IPS DF 6.9 (cell line): Measurements from ENCODE around the gene LTB4R.
"Not testable (repeated sequence)": the region's sequence is repeated elsewhere in the genome, so short reads cannot be mapped to it uniquely, and the experiment has no call there.

Source experiments
- DNase-seq: peaks from one replicate; pipeline ENCODE4 v3.0.0-alpha.2; 2013; ENCODE audit warnings: low read depth, low spot score
- H3K27ac ChIP-seq: one replicate; pipeline ENCODE4 v1.5.1; 2013; ENCODE audit warnings: low read length, control low read depth
- H3K27me3 ChIP-seq: 2 replicates; pipeline ENCODE4 v1.6.1; 2013; ENCODE audit warnings: mild to moderate bottlenecking, low read length; ENCODE audit not compliant: control insufficient read depth, insufficient read depth
- H3K36me3 ChIP-seq: 2 replicates; pipeline ENCODE4 v1.6.1; 2013; ENCODE audit warnings: low read length; ENCODE audit not compliant: control insufficient read depth, insufficient read depth
- H3K4me1 ChIP-seq: 2 replicates; pipeline ENCODE4 v1.6.1; 2013; ENCODE audit warnings: low read length; ENCODE audit not compliant: control insufficient read depth, insufficient read depth
- H3K4me3 ChIP-seq: 2 replicates; pipeline ENCODE4 v1.5.1; 2013; ENCODE audit warnings: mild to moderate bottlenecking, low read length
- H3K9me3 ChIP-seq: 2 replicates; pipeline ENCODE4 v1.6.1; 2013; ENCODE audit warnings: low read length, inconsistent platforms; ENCODE audit not compliant: control insufficient read depth, insufficient read depth
- WGBS: extraction: QIAGEN DNeasy Blood & Tissue Kit; methylation state at CpG from one replicate; pipeline ENCODE4 v1.1.7; 2013; ENCODE audit warnings: mixed read lengths, missing lambda C conversion rate; ENCODE audit not compliant: insufficient read length, insufficient coverage; 5-methylcytosine and 5-hydroxymethylcytosine counted together

The LTB4R gene

DNA sequence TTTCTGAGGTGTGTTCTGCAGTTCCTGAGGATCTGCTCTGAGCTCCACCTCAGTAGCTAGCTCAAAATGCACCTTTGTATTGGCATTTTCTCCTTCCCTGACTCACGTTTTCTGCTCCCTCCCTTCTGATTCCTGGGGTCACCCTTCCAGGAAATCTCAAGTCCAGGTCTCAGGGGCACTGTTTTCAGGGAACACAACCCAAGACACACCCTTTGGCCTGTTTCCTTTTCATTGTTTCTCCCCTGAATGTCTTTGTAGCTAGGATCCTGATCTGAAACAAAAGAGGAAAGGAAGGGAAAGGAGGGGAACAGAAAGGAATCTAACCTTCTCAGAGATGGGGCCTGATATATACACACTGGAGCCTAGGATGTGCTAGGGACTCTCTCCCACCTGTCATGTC is 35.8 kb downstream of the LTB4R start:
- no CpG with 5 or more reads among the region's 1 CpG for WGBS
- H3K9me3 ChIP-seq: no peaks in the 10 kb centered on the region
- peaks cover 2% of the 10 kb centered on the region for H3K27me3 ChIP-seq
- H3K36me3 ChIP-seq: no peaks in the 10 kb centered on the region
- no peak overlapping the region for H3K27ac ChIP-seq
- DNase-seq: no peak
- no peaks in the 10 kb centered on the region for H3K4me1 ChIP-seq
- no peak overlapping the region for H3K4me3 ChIP-seq

DNA sequence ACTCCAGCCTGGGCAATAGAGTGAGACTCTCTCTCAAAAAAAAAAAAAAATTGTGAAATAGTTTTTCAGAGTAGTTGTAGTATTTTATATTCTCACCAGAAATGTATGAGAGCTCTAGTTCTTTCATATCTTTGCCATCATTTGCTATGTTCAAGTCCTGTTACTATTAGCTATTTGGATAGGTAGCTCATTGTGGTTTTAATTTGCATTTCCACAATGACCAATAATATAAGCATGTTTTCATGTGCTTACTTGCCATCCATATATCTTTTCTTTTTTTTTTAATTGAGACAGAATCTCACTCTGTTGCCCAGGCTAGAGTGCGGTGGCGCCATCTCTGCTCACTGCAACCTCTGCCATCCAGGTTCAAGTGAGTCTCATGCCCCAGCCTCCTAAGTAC is 36.9 kb downstream of the LTB4R start:
- no peak overlapping the region for H3K27ac ChIP-seq
- H3K4me1 ChIP-seq: no peaks in the 10 kb centered on the region
- H3K9me3 ChIP-seq: no peaks in the 10 kb centered on the region
- DNase-seq: no peak
- H3K36me3 ChIP-seq: no peaks in the 10 kb centered on the region
- H3K4me3 ChIP-seq: no peak overlapping the region
- H3K27me3 ChIP-seq: peaks cover 4% of the 10 kb centered on the region
- WGBS: no CpG with 5 or more reads among the region's 2 CpGs

DNA sequence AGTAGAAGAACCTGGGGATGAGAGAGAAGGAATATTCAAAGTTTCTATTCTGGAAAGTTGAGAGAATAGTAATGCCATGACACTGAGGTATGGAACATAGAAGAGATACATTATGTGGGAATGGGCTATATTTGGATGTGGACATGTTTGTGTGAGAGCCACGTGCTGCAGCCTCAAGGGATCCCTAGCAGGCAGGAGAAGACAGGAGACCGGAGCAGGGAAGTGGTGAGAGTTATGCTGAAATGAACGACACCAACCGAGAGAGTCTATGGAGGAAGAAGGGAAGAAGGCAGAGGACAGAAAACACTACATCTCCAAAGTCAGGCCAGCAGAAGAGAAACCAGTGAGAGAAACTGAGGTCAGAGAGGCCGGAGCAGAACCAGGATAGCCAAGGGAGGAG is 38.4 kb downstream of the LTB4R start:
- no peaks in the 10 kb centered on the region for H3K9me3 ChIP-seq
- H3K27me3 ChIP-seq: peaks cover 3% of the 10 kb centered on the region
- no peak overlapping the region for H3K27ac ChIP-seq
- H3K4me3 ChIP-seq: no peak overlapping the region
- H3K4me1 ChIP-seq: no peaks in the 10 kb centered on the region
- DNase-seq: no peak
- no CpG with 5 or more reads among the region's 5 CpGs for WGBS
- H3K36me3 ChIP-seq: no peaks in the 10 kb centered on the region

DNA sequence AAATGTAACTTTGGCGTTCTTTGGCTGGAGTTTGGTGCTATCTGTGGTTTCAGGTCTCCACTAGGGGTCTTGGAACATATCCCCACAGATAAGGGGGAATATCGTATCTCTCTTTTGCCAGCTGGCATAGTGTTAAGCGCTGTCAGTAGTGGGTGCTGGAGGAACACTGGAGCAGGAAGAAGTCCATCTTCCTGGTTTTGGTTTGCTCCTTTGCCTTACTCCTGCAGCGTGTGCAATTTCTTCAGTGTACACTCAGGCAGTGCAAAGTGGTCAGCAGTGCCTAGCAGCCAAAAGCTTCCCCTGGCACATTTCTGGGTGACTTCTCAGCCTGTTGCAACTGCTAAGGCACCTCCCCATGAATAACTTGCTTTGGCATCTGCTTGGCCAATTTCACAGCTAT is 40.2 kb downstream of the LTB4R start:
- no peak for DNase-seq
- H3K27ac ChIP-seq: no peak overlapping the region
- WGBS: no CpG with 5 or more reads among the region's 4 CpGs

DNA sequence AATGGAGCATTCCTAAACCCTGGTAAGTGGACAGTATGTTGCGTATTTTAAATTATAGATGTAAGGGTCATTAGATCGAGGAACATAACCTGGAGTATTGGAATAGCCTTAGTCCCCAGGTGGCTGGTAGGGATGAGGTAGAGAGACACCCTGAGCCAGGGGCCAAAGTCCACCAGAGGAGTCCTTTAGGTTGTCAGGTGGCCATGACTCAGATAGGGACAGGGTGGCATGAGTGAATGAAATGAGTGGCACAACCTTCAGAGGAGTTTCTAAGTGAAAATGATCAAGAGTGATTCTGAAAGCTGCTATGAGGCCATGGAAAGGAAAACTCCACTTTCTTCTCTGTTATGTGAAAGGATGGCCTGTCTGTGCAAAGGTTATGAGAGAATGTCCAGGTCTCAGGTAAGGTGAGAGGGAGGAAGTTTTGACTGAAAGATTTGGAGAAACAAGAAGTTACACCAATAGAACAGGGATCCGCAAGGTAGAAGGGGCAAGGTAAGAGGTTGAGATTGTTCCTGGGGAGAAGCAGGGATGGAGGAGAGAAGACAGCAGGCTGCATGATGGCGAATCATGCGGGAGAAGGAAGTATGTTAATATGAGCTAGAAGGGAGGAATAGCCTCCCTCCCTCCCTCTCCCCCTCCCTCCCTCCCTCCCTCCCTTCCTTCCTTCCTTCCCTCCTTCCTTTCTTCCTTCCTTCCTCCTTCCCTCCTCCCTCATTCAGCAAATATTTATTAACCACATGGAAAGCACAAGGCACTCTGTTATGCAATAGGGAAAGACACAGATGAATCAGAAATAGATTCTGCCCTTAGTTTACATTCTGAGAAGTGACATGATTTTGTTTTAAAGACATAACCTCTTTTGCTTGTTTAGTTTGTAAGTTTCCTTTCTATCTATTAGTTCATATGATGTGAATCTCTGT is 42.5 kb downstream of the LTB4R start:
- WGBS: no CpG with 5 or more reads among the region's 5 CpGs
- Histone ChIP-seq H3K27me3 (peaks cover 3% of the 10 kb centered on the region), H3K4me3 (no peak overlapping the region), H3K36me3 (no peaks in the 10 kb centered on the region), H3K9me3 (no peaks in the 10 kb centered on the region), H3K27ac (no peak overlapping the region), H3K4me1 (no peaks in the 10 kb centered on the region)
- no peak for DNase-seq

More for the DNA sequence above, 40.2 kb downstream of the LTB4R start:
- H3K9me3 ChIP-seq: no peaks in the 10 kb centered on the region
- H3K27me3 ChIP-seq: peaks cover 3% of the 10 kb centered on the region
- no peaks in the 10 kb centered on the region for H3K36me3 ChIP-seq
- no peak overlapping the region for H3K4me3 ChIP-seq
- H3K4me1 ChIP-seq: no peaks in the 10 kb centered on the region

DNA sequence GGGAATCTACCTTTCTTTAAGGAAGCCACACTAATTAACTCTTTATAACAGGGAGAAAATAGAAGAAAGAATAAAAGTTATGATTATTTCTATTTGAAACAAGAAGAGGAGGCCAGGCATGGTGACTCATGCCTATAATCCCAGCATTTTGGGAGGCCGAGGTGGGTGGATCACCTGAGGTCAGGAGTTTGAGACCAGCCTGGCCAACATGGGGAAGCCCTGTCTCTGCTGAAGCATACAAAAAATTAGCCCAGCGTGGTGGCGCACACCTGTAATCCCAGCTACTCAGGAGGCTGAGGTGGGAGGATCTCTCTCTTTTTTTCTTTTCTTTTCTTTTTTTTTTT is 43.2 kb downstream of the LTB4R start:
- not testable (repeated sequence) for H3K4me3 ChIP-seq, H3K4me1 ChIP-seq, DNase-seq, H3K36me3 ChIP-seq, H3K27me3 ChIP-seq, H3K9me3 ChIP-seq, H3K27ac ChIP-seq
- WGBS: no CpG with 5 or more reads among the region's 3 CpGs

DNA sequence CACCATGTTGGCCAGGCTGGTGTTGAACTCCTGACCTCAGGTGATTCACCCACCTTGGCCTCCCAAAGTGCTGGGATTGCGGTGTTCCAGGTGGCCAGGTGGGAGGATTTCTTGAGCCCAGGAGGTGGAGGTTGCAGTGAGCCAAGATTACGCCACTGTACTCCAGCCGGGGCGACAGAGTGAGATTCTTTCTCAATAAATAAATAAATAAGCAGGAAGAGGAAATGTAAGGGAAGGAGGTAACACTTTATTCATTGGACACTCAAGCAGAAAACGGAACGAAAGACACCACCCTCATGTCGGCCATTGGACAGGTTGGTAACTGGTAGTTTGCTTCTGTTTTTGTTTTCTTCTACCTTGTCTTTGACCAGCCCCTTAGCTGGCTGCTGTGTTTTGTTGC is 43.7 kb downstream of the LTB4R start:
- Histone ChIP-seq H3K9me3 (no peaks in the 10 kb centered on the region), H3K27me3 (peaks cover 2% of the 10 kb centered on the region), H3K4me3 (no peak overlapping the region), H3K4me1 (no peaks in the 10 kb centered on the region), H3K27ac (no peak overlapping the region), H3K36me3 (no peaks in the 10 kb centered on the region)
- WGBS: no CpG with 5 or more reads among the region's 7 CpGs
- no peak for DNase-seq

DNA sequence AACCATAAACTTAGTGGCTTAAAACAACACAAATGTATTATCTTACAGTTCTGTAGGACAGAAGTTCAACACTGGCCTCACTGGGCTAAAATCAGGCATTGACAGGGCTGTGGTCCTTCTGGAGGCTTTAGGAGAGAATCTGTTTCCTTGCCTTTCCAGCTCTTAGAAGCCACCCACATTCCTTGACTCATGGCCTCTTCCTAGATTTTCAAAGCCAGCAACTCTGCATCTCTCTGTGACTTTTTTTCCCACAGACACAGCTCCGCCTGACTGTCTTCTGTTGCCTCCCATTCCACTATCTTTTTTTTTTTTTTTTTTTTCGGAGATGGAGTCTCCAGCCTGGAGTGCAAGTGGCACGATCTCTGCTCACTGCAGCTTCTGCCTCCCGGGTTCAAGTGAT is 44.9 kb downstream of the LTB4R start:
- no peaks in the 10 kb centered on the region for H3K4me1 ChIP-seq
- WGBS: no CpG with 5 or more reads among the region's 4 CpGs
- H3K36me3 ChIP-seq: no peaks in the 10 kb centered on the region
- no peak overlapping the region for H3K4me3 ChIP-seq
- peaks cover 2% of the 10 kb centered on the region; the same call in 1 of the 2 replicates for H3K27me3 ChIP-seq
- H3K27ac ChIP-seq: no peak overlapping the region
- DNase-seq: no peak
- no peaks in the 10 kb centered on the region for H3K9me3 ChIP-seq

DNA sequence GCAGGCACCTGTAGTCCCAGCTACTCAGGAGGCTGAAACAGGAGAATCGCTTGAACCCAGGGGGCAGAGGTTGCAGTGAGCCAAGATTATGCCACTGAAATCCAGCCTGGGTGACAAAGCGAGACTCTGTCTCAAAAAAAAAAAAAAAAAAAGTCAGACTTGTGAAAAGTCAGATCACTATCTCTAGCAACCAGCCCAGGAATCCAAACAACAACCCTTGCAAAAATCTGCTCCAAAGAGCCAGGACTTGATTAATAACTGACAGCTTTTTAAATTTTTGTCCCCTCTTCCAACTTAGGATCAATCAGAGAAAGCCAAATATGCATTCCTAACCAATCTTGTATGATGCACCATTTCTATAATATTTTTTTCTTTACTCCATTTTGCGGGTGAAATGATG is 49.0 kb downstream of the LTB4R start:
- H3K27me3 ChIP-seq: no peaks in the 10 kb centered on the region

DNA sequence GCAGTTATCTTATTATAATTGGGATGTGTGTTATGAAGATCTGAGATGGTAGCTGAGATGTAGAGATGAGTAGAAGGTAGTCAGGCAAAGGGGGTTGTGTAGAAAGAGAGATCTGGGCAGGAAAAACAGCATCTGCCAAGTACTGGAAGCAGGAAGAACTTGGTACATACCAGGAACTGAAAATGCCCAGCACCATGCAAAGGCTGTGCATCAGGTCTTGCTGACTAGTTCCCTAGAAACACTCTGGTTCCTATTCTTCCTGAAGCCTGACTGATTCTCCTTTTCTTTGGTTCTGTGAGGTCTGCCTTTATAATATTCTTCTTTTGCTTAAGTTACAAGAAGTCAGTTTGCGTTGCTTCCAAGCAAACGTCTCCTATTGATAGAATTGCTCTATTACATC is 50.0 kb downstream of the LTB4R start:
- no CpG with 5 or more reads among the region's 2 CpGs for WGBS
- Histone ChIP-seq H3K27me3 (no peaks in the 10 kb centered on the region), H3K27ac (no peak overlapping the region), H3K4me3 (no peak overlapping the region), H3K36me3 (no peaks in the 10 kb centered on the region), H3K4me1 (peaks cover 2% of the 10 kb centered on the region; the same call in 1 of the 2 replicates), H3K9me3 (no peaks in the 10 kb centered on the region)
- no peak for DNase-seq

More for the DNA sequence above, 49.0 kb downstream of the LTB4R start:
- no CpG with 5 or more reads among the region's 3 CpGs for WGBS
- no peak for DNase-seq
- Histone ChIP-seq H3K4me3 (no peak overlapping the region), H3K4me1 (no peaks in the 10 kb centered on the region), H3K9me3 (no peaks in the 10 kb centered on the region), H3K27ac (no peak overlapping the region), H3K36me3 (no peaks in the 10 kb centered on the region)
